Measurements from ENCODE around the gene RELL1.

Gene RELL1

DNA sequence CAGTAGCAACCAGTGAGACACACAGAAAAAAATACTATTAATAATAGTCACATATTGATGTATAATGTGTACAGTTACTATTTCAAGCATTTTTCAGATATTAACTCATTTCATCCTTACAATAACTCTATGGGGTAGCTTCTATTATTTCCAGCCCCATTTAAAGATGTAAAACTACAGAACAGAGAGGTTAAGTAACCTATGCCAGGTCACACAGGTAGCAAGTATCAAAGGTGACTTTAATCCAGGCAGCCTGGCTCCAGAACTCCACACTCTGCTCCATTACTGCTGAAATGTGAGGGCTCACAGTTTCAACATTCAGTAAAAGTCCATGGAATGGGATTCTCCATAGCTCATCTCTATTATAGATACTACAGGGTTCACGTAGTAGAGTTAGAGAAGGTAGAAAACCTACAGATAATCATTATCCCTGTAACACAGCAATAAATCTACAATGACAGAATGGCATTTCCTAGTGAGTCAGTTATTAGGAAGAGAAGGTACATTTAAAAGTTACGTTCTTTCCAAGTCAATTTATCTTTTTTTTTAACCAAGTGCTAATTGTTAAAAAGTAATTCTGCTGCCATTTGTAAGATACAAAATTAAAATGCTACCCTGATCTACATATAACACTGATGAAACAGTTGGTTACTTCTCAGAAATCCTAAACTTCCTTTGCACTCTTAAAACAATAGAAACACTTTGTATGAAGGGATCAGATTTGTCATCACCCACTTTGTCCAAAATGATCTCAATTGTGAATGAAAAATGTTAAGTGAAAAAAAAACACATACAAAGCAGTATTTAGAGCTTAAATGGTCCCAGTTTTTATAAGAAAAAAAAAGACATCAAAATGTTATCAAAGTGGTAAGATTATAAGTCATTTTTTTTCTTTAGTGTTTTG is 18.7 kb downstream of the RELL1 start:
- in situ Hi-C loops (cut with MboI; ENCODE audit: low sequenced_read_pairs), result no loop called here

- in situ Hi-C loops (cut with MboI; ENCODE audit: low sequenced_read_pairs), result no loop called here
Observed at GRCh38 chr4:37666625-37667071, 19.5 kb downstream of the RELL1 start.

- in situ Hi-C loops (cut with MboI; ENCODE audit: low sequenced_read_pairs), result no loop called here
Observed at GRCh38 chr4:37665333-37666320, 20.5 kb downstream of the RELL1 start.

DNA sequence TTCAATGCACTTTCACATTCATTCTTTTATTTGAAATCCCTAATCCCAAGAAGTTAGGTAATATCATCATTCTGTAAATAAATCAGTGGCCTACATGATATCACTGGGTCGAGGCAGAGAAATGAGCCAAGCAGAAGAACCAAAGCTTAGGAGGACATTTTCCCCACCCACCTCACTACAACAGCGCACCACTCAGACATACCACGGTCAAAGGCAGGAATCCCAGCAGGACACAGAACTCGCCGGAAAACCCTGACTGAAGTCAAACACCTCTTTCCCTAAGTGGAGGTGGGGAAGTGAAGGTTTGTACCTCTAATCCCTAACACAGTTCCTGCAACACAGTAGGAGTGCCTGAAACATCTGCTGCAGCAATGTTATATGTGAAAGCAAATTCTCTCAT is 21.5 kb downstream of the RELL1 start:
- in situ Hi-C loops (cut with MboI; ENCODE audit: low sequenced_read_pairs), result no loop called here

- in situ Hi-C loops (cut with MboI; ENCODE audit: low sequenced_read_pairs), result no loop called here
Observed at GRCh38 chr4:37663552-37663951, 22.6 kb downstream of the RELL1 start.

GRCh38 chr4:37662861-37663390 is 23.2 kb downstream of the RELL1 start:
- in situ Hi-C loops (cut with MboI; ENCODE audit: low sequenced_read_pairs), result no loop called here

- in situ Hi-C loops (cut with MboI; ENCODE audit: low sequenced_read_pairs), result no loop called here
Observed at GRCh38 chr4:37662251-37662650, 23.9 kb downstream of the RELL1 start.

- in situ Hi-C loops (cut with MboI; ENCODE audit: low sequenced_read_pairs), result no loop called here
Observed at GRCh38 chr4:37661772-37662171, 24.4 kb downstream of the RELL1 start.

DNA sequence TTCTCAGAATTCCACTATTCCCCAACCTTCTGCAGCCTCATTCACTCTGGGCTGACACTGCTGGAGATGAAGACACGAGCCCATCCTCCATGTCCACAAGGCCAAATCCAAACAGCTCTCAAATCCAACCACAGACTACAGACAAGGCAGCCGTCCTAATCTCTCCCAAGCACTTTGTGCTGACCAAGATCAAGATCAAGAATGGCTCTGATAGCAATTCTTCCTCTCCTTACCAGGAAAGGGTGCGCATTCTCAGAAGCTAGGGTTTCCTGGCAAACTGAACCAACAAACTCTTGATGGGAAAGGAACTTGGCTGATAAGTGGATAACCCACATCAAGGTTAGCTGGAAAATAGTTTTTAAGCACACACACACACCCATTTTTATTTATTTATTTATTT is 26.5 kb downstream of the RELL1 start:
- in situ Hi-C loops (cut with MboI; ENCODE audit: low sequenced_read_pairs), result no loop called here

- in situ Hi-C loops (cut with MboI; ENCODE audit: low sequenced_read_pairs), result no loop called here
Observed at GRCh38 chr4:37656649-37657048, 29.5 kb downstream of the RELL1 start.

- in situ Hi-C loops (cut with MboI; ENCODE audit: low sequenced_read_pairs), result no loop called here
Observed at GRCh38 chr4:37653601-37654000, 32.6 kb downstream of the RELL1 start.

DNA sequence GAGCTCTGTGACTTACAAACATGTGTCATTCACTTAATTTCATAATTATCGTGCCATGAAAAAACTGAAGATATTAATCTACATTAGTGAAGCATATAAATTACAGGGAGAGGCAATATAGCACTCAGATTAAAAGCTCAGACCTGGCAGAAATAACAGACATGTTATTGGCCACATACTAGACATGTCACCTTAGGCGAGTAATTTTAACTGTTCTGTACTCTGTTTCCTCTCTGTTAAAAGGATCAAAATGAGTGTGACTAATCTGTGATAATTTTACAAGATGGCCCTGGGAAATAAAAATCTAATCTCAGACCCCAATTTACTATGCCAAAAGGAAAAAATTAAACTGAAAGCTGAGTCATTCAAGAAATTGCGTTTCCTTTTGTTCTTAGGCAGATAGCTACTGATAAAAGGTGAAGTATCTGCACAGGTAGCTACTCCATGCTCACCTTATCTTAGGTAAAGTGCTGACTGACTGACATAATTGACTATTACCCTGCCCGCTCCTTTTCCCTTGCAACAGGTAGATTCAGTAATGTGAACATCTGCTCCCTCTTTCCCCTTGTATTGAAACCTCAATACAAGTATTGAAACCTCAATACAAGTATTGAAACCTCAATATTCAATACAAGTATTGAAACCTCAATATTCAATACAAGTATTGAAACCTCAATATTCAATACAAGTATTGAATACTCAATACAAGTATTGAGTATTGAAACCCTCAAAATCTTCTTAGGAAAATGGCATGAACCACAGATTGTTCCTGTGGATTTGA is 33.2 kb downstream of the RELL1 start:
- in situ Hi-C loops (cut with MboI; ENCODE audit: low sequenced_read_pairs), result no loop called here

DNA sequence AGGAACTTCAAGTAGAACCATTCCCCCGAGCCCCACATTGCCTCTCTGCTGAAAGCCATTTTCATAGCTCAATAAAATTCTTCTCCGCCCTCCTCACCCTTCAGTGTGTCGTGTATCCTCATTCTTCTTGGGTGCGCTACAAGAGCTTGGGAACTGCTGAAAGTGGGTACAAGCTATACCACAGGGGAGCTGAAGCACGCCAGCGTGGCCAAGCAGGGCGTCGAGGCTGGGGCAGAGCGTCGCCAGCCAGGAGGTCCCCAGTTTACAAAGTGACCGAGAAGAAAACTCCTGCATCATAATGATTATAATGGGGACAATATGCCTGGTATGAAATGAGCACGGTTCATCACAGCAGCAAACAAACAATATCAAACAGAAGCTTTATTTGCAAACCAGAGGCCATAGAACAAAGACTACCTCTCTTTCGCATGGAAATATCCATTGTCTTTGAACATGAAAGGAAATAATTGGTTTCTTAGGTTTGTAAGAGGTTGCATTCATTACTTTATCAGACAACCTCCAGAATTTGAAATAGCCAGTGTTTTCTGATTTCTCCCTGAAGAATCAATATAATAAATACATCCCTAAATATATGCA is 34.3 kb downstream of the RELL1 start:
- in situ Hi-C loops (cut with MboI; ENCODE audit: low sequenced_read_pairs), result no loop called here

DNA sequence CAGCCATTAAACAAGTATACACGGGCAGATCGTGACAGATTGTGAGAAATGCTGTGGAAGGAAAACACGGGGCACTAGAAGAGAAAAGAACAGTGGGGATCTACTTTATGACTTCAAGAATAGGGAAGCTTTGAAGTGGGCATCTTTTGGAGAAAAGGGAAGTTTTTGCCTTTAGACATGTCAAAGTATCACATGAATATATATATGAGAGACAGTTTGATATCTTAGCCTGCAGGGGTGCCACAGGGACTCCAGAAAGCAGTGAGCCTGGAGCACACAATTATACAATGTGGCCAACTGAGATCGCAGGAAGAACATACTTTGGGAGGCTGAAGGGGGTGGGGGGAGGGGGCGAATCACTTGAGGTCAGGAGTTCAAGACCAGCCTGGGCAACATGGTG is 35.7 kb downstream of the RELL1 start:
- in situ Hi-C loops (cut with MboI; ENCODE audit: low sequenced_read_pairs), result no loop called here

GRCh38 chr4:37649268-37649667 is 36.9 kb downstream of the RELL1 start:
- in situ Hi-C loops (cut with MboI; ENCODE audit: low sequenced_read_pairs), result loop anchor here (25.0 kb wide), 1 partner anchor 388 kb away; no protein-coding TSS in a partner anchor

GRCh38 chr4:37648084-37648817 is 37.9 kb downstream of the RELL1 start:
- in situ Hi-C loops (cut with MboI; ENCODE audit: low sequenced_read_pairs), result loop anchor here (25.0 kb wide), 1 partner anchor 389 kb away; no protein-coding TSS in a partner anchor

- in situ Hi-C loops (cut with MboI; ENCODE audit: low sequenced_read_pairs), result loop anchor here (25.0 kb wide), 1 partner anchor 391 kb away; no protein-coding TSS in a partner anchor
Observed at GRCh38 chr4:37646247-37646646, 39.9 kb downstream of the RELL1 start.

DNA sequence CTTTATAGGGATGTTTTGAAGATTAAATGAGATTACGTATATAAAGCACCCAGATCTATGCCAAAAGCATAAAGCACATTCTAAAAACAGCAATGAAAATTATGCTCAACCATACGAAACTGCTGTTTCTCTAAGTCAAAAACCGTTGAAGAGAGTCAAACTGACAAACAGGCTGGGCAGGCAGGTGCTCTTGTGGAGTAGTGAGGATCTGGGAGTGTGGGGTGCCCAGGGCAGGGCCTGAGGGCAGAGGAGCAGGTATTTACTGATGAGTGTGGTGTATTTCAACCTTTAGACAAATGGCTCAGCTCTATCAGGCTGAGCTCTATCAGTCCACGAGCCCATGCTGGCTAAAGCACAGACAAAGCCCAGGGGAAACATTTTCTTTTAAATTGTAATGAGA is 40.4 kb downstream of the RELL1 start:
- in situ Hi-C loops (cut with MboI; ENCODE audit: low sequenced_read_pairs), result loop anchor here (25.0 kb wide), 1 partner anchor 392 kb away; no protein-coding TSS in a partner anchor

GRCh38 chr4:37644962-37645361 is 41.2 kb downstream of the RELL1 start:
- in situ Hi-C loops (cut with MboI; ENCODE audit: low sequenced_read_pairs), result loop anchor here (25.0 kb wide), 1 partner anchor 392 kb away; no protein-coding TSS in a partner anchor

Data from HL-60/S4 treated with phorbol 12-myristate 13-acetate at 8.2 ng/mL for 4 days and 3 days (cell line).